BJ (cell line): ENCODE data around the gene SDK1. TPM values are rescaled to one million over a fixed set of nuclear protein-coding genes. Genes with fewer than 3 reads are reported as not detected.

Experiments
- CTCF ChIA-PET: fragments of 350-600 bp; formaldehyde crosslinking; extraction: SDS; loops from one replicate; lab custom pipeline; 2021; ENCODE audit warnings: antibody characterized with exemption, inconsistent platforms; lab: Yijun Ruan, JAX
- POLR2A ChIA-PET: fragments of 300-600 bp; sonication (Branson Sonifier 250); formaldehyde crosslinking; extraction: SDS; loops from one replicate; lab custom pipeline; 2021; ENCODE audit warnings: antibody characterized with exemption; lab: Charles Lee
- DNase-seq: peaks from one replicate; pipeline ENCODE4 v3.0.0-alpha.2; 2011; ENCODE audit warnings: low read depth
- H3K27me3 ChIP-seq: 2 replicates; pipeline ENCODE4 v1.6.0; 2011; ENCODE audit warnings: low read length; ENCODE audit not compliant: control insufficient read depth, insufficient read depth
- H3K36me3 ChIP-seq: 2 replicates; pipeline ENCODE4 v1.5.1; 2011; ENCODE audit warnings: low read length; ENCODE audit not compliant: control insufficient read depth, insufficient read depth
- H3K4me3 ChIP-seq: 2 replicates; pipeline ENCODE4 v1.5.1; 2011; ENCODE audit warnings: low read depth, mild to moderate bottlenecking, control low read depth, low read length
- polyA plus RNA-seq: library from polyadenylated mRNA; depleted of rRNA; stranded (reverse); fragments of >200 nt; gene quantifications from 2 replicates; pipeline ENCODE4 v1.2.3, GENCODE V29; 2011
- TF ChIP-seq, protein P1 (sequence below): IDR thresholded peaks from 2 replicates; pipeline ENCODE4 v1.5.1; 2011; ENCODE audit warnings: low read depth, mild to moderate bottlenecking, control low read depth, inconsistent platforms, low read length, moderate library complexity; ENCODE audit not compliant: insufficient read depth

Gene SDK1
- polyA plus RNA-seq, 1 experiment, result 0.01 TPM

DNA sequence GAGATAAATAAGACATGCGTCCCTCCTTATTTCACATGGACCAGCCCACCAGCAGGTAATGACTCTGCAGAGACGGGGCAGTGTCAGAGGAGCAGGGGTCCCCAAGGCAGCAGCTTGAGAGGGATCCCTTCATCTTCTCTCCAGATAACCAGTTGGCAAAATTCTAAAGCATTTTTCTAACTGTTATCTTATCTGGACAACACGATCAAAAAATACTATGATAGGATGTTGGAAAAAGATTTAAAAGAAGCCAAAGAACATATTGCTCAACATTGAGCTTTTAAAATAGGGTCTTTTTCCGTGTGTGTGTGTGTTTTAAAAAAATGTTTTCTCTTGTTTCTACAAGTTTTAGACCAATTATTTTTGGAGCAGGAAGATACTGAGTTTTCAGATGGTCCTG, 641.2 kb downstream of the SDK1 start:
- Histone ChIP-seq H3K27me3 (no peaks in the 10 kb centered on the region), H3K36me3 (no peaks in the 10 kb centered on the region), H3K4me3 (no peak overlapping the region)
- TF ChIP-seq, protein P1, sequence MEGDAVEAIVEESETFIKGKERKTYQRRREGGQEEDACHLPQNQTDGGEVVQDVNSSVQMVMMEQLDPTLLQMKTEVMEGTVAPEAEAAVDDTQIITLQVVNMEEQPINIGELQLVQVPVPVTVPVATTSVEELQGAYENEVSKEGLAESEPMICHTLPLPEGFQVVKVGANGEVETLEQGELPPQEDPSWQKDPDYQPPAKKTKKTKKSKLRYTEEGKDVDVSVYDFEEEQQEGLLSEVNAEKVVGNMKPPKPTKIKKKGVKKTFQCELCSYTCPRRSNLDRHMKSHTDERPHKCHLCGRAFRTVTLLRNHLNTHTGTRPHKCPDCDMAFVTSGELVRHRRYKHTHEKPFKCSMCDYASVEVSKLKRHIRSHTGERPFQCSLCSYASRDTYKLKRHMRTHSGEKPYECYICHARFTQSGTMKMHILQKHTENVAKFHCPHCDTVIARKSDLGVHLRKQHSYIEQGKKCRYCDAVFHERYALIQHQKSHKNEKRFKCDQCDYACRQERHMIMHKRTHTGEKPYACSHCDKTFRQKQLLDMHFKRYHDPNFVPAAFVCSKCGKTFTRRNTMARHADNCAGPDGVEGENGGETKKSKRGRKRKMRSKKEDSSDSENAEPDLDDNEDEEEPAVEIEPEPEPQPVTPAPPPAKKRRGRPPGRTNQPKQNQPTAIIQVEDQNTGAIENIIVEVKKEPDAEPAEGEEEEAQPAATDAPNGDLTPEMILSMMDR, result no peak
- no peak for DNase-seq
- ChIA-PET CTCF (no interaction called here), POLR2A (no interaction called here)

DNA sequence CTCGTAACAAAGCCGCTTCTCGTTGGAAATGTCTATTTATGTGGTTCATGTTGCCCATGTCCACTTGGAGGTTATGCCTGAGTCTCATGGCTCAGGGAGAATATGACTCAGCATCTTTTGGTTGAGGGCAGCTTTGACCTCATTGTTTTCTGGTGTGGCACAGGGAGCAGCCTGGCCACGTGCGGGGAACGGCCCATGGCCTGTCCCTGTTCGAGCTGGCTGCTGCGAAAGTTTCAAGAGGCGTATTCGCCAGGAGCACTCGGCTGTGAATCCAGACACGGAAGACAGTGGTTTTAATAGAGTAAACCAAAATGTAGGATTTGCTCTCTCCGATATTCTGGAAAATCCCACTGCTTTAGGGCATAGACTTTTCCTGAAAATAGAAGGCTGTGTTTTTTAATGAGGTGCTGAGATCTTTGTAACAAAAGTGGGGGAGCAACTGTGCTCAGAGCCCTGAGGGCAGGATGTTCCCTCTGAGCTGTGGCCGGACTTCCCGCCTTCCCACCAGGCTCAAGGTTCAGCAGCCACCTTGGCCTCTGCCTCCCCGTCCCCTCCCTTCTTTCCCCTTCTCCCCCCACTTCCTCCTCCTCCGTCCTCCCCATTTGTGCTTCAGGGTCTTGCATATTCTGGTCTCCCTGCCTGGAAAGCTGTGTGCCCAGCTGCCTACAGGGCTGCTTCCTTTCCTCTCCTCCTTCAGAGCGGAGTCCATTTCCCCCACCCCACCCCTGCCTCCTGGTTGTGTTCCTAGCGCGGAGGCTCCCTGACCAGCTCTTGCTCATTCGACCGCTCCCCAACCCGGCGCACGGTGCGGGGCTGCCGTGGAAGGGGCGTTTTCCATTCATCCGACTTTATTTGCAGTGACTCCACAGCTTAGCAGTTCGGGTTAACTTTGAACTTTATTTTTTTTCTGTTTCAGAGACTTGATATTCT, 642.0 kb downstream of the SDK1 start:
- no peak for DNase-seq
- H3K36me3 ChIP-seq, result no peaks in the 10 kb centered on the region
- ChIA-PET POLR2A (no interaction called here), CTCF (no interaction called here)
- H3K4me3 ChIP-seq, result no peak overlapping the region
- no peaks in the 10 kb centered on the region for H3K27me3 ChIP-seq
- TF ChIP-seq, protein P1, result no peak

DNA sequence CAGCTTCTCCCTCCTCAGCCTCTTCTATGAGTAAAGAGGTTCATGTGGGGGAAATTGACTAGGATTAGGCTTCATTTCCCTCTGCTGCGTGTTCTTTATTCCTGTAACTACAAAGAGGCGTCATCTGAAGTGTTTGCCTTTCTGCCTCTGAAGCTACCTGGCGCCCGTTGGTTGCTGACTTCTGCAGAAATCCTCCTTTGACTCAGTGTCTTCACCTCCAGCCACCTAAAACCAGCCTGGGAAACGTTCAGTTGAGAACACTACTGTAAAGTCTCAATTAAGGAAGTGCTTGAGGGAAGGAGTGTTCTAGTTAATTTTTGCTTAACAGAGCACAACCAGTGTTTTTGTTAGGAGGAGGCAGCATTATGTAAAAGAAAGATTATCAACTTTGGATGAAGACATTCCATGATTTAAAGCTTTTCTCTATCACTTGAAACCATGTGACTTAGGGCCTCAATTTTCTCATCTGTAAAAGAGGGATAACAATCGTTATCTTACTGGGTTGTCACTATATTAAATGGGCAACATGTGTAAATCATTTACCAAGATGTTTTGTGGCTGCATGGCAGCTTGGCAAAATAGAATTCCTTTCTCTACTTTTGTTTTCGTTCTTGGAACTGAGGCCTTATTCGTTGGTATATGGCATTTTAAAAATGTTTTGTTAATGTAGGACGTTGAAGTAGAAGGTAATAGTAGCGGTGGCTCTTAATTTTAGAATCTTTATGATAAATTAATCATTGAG, 642.9 kb downstream of the SDK1 start:
- ChIA-PET POLR2A (no interaction called here), CTCF (no interaction called here)
- no peak for DNase-seq
- Histone ChIP-seq H3K4me3 (no peak overlapping the region), H3K36me3 (no peaks in the 10 kb centered on the region), H3K27me3 (no peaks in the 10 kb centered on the region)
- TF ChIP-seq, protein P1, result no peak

DNA sequence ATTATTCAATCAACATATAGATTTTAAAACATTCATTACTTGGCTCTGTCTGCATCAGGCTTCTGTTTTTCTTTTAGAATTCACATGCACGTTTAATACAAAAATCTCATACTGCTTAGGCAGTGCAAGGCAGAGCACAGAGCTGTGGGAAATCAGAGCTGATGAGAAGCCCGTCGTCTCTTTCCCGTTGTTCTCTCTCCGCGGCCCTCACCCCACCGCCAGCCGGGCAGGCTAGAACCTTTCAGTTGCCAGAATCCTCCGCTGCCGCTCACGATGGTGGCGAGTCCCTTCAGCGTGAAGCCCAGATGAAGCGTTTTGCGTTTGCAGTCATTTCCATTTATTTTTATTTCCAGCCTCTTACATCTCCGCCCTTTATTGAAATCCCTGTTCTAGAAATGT, 648.2 kb downstream of the SDK1 start:
- ChIA-PET POLR2A (no interaction called here), CTCF (no interaction called here)
- TF ChIP-seq, protein P1, result no peak
- Histone ChIP-seq H3K4me3 (no peak overlapping the region), H3K36me3 (no peaks in the 10 kb centered on the region), H3K27me3 (no peaks in the 10 kb centered on the region)
- no peak for DNase-seq

DNA sequence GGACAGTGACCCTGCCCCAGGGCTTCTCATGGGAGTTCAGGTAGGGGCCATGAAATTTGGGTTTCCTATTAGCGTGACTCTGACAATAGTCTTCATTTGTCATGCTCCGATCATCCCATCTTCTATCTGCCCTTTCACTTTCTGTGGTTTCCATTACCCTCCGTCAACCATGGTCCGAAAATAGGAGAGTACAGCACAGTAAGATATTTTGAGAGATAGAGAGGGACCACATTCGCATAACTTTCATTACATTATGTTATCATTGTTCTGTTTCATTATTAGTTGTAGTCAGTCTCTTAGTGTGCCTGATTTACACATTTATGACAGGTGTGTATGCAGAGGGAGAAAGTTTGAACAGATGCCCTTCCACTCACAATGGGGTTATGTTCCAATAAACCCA, 649.2 kb downstream of the SDK1 start:
- ChIA-PET POLR2A (no interaction called here), CTCF (no interaction called here)
- Histone ChIP-seq H3K4me3 (no peak overlapping the region), H3K36me3 (no peaks in the 10 kb centered on the region), H3K27me3 (no peaks in the 10 kb centered on the region)
- no peak for DNase-seq
- TF ChIP-seq, protein P1, result no peak
